Osteoblast (primary cell): Measurements from ENCODE around the gene TTC3. TPM values are rescaled to one million over a fixed set of nuclear protein-coding genes. Genes with fewer than 3 reads are reported as not detected.
A peak's percentile ranks its signal among the peaks of the same experiment; 100 is the strongest.

ENCODE experiments used
- DNase-seq: peaks from one replicate; pipeline ENCODE4 v3.0.0; 2011; ENCODE audit warnings: low spot score, mixed read lengths; ENCODE audit not compliant: insufficient read length; ENCODE audit errors: missing footprints
- H2AFZ ChIP-seq: 2 replicates; pipeline ENCODE4 v1.6.0; 2011; ENCODE audit warnings: mild to moderate bottlenecking, low read length
- H3K27ac ChIP-seq: 2 replicates; pipeline ENCODE4 v1.5.1; 2011; ENCODE audit warnings: mild to moderate bottlenecking, low read depth, low read length, moderate library complexity
- H3K27me3 ChIP-seq: 2 replicates; pipeline ENCODE4 v1.6.0; 2012; ENCODE audit warnings: mild to moderate bottlenecking, control low read depth, inconsistent platforms, low read length, moderate library complexity; ENCODE audit not compliant: insufficient read depth
- H3K36me3 ChIP-seq: 2 replicates; pipeline ENCODE4 v1.5.1; 2011; ENCODE audit warnings: mild to moderate bottlenecking, low read length, control low read depth, moderate library complexity; ENCODE audit not compliant: insufficient read depth
- H3K4me1 ChIP-seq: 2 replicates; pipeline ENCODE4 v1.5.1; 2011; ENCODE audit warnings: mild to moderate bottlenecking, low read length, control low read depth, moderate library complexity; ENCODE audit not compliant: insufficient read depth
- H3K4me2 ChIP-seq: 2 replicates; pipeline ENCODE4 v1.6.0; 2011; ENCODE audit warnings: mild to moderate bottlenecking, low read length; ENCODE audit not compliant: insufficient read depth
- H3K4me3 ChIP-seq: fragments of 200-600 bp; sonication (generic); 3 replicates; pipeline ENCODE4 v1.5.1; 2012; ENCODE audit warnings: mild to moderate bottlenecking, low read length, inconsistent platforms; ENCODE audit not compliant: insufficient read depth
- H3K79me2 ChIP-seq: 2 replicates; pipeline ENCODE4 v1.6.0; 2012; ENCODE audit warnings: mild to moderate bottlenecking, low read length, control low read depth, inconsistent platforms; ENCODE audit not compliant: insufficient read depth
- H3K9me3 ChIP-seq: 2 replicates; pipeline ENCODE4 v1.5.1; 2011; ENCODE audit warnings: low read depth, low read length, control low read depth
- H4K20me1 ChIP-seq: 2 replicates; pipeline ENCODE4 v1.6.0; 2012; ENCODE audit warnings: mild to moderate bottlenecking, low read length, control low read depth; ENCODE audit not compliant: insufficient read depth
- CTCF ChIP-seq: IDR thresholded peaks from 2 replicates; pipeline ENCODE4 v1.5.1; 2011; ENCODE audit warnings: mild to moderate bottlenecking, low read depth, low read length, moderate library complexity; ENCODE audit errors: extremely low read depth
- total RNA-seq: library from RNA; depleted of rRNA; stranded (reverse); fragments of >200 nt; gene quantifications from 2 replicates; pipeline ENCODE4 v1.2.3, GENCODE V29; 2012

The TTC3 gene
- total RNA-seq, 1 donor = 364 TPM

- Histone ChIP-seq H3K27ac (peak overlapping the region; percentile 77), H3K27me3 (no peaks in the 10 kb centered on the region), H3K4me3 (no peak overlapping the region), H3K4me2 (peak overlapping the region; percentile 49), H3K9me3 (no peaks in the 10 kb centered on the region), H2AFZ (no peak overlapping the region), H4K20me1 (no peaks in the 10 kb centered on the region), H3K4me1 (peaks cover 28% of the 10 kb centered on the region), H3K36me3 (peaks cover 2% of the 10 kb centered on the region), H3K79me2 (no peaks in the 10 kb centered on the region)
- no peak for TF ChIP-seq CTCF
- peak; percentile 32 for DNase-seq
Measured at GRCh38 chr21:37061926-37062592, 11.0 kb upstream of the TTC3 start.

- Histone ChIP-seq H3K36me3 (peaks cover 4% of the 10 kb centered on the region), H3K27me3 (no peaks in the 10 kb centered on the region), H3K79me2 (no peaks in the 10 kb centered on the region), H4K20me1 (no peaks in the 10 kb centered on the region), H3K4me2 (peak overlapping the region; percentile 49), H3K9me3 (no peaks in the 10 kb centered on the region), H2AFZ (no peak overlapping the region), H3K4me1 (peaks cover 28% of the 10 kb centered on the region), H3K27ac (no peak overlapping the region), H3K4me3 (no peak overlapping the region)
- DNase-seq = no peak
- no peak for TF ChIP-seq CTCF
Measured at GRCh38 chr21:37062593-37062935, 10.5 kb upstream of the TTC3 start.

DNA sequence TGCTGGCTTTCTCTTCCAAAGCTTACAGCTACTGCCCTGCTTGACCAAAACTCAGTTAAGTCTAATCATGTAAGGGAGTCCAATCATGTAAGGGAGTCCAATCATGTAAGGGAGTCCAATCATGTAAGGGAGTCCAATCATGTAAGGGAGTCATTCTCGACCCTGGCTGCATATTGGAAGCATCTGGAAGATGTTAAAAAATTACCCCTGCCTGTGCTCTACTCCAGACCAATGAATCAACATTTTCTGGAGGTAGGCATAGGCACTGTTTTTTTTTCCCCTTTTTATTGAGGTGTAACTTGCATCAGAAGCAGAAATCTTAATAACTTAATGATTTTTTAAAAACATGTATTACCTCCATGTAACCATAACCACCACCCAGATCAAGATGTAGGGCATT lies 9.6 kb upstream of the TTC3 start:
- Histone ChIP-seq H3K79me2 (no peaks in the 10 kb centered on the region), H3K4me2 (no peak overlapping the region), H3K27ac (no peak overlapping the region), H3K36me3 (peaks cover 5% of the 10 kb centered on the region), H2AFZ (no peak overlapping the region), H3K4me3 (no peak overlapping the region), H3K27me3 (no peaks in the 10 kb centered on the region), H4K20me1 (no peaks in the 10 kb centered on the region), H3K9me3 (no peaks in the 10 kb centered on the region), H3K4me1 (peaks cover 28% of the 10 kb centered on the region)
- no peak for TF ChIP-seq CTCF
- no peak for DNase-seq

GRCh38 chr21:37064841-37065240 lies 8.2 kb upstream of the TTC3 start:
- H3K4me1 ChIP-seq = peaks cover 27% of the 10 kb centered on the region
- H2AFZ ChIP-seq = no peak overlapping the region
- H3K36me3 ChIP-seq = peaks cover 10% of the 10 kb centered on the region
- no peaks in the 10 kb centered on the region for H3K9me3 ChIP-seq
- H4K20me1 ChIP-seq = no peaks in the 10 kb centered on the region
- no peaks in the 10 kb centered on the region for H3K79me2 ChIP-seq
- no peak overlapping the region for H3K27ac ChIP-seq
- H3K27me3 ChIP-seq = no peaks in the 10 kb centered on the region
- TF ChIP-seq CTCF = no peak
- no peak overlapping the region for H3K4me3 ChIP-seq
- no peak for DNase-seq
- no peak overlapping the region for H3K4me2 ChIP-seq
